Transverse colon (tissue), 4 donors: ENCODE data around the gene HIC2. TPM values are rescaled to one million over a fixed set of nuclear protein-coding genes. Genes with fewer than 3 reads are reported as not detected.

Experiments
- DNase-seq: peaks from one replicate; pipeline ENCODE4 v3.0.0-alpha.2; 2019
- H3K27ac ChIP-seq, 4 donors: fragments of 200-600 bp; sonication (generic); 2 replicates each; pipeline ENCODE4 v1.5.1; 2016 to 2018; ENCODE audit warnings: inconsistent platforms in 4 of 4
- H3K27me3 ChIP-seq: fragments of 200-600 bp; sonication (generic); 2 replicates; pipeline ENCODE4 v1.5.1; 2017; ENCODE audit warnings: inconsistent platforms
- H3K36me3 ChIP-seq, 4 donors: fragments of 200-600 bp; sonication (generic); 2 replicates each; pipeline ENCODE4 v1.5.1; 2017 to 2019; ENCODE audit warnings: inconsistent platforms in 4 of 4
- H3K4me1 ChIP-seq, 4 donors: fragments of 200-600 bp; sonication (generic); 2 replicates each; pipeline ENCODE4 v1.5.1; 2017 to 2020; ENCODE audit warnings: inconsistent platforms in 4 of 4
- H3K4me3 ChIP-seq, 4 donors: fragments of 200-600 bp; sonication (generic); 1 replicate in 1 of 4; 2 replicates in 3 of 4; pipeline versions ENCODE4 v1.5.1 to v1.6.1; 2017 to 2019; ENCODE audit warnings: inconsistent platforms in 4 of 4
- H3K9me3 ChIP-seq, 2 donors: fragments of 200-600 bp; sonication (generic); 2 replicates each; pipeline ENCODE4 v1.5.1; 2017 to 2019; ENCODE audit warnings: inconsistent platforms in 2 of 2
- EP300 ChIP-seq: sonication (generic); formaldehyde crosslinking; IDR thresholded peaks from one replicate; pipeline ENCODE4 v1.6.1; 2017; ENCODE audit warnings: antibody characterized with exemption, low read depth
- POLR2A ChIP-seq: fragments of 450-650 bp; IDR thresholded peaks from one replicate; pipeline ENCODE4 v1.6.1; 2016; ENCODE audit warnings: antibody characterized with exemption, mild to moderate bottlenecking, moderate library complexity
- POLR2AphosphoS5 ChIP-seq, 3 donors: sonication (generic); formaldehyde crosslinking; IDR thresholded peaks; one replicate each; pipeline ENCODE4 v1.6.1; 2016; ENCODE audit warnings: antibody characterized with exemption in 3 of 3
- WGBS, 2 donors: methylation state at CpG; one replicate each; pipeline ENCODE4 v1.1.5; 2018; ENCODE audit warnings: low coverage in 1 of 2; 5-methylcytosine and 5-hydroxymethylcytosine counted together
- in situ Hi-C, 4 donors: fragments of 200-750 bp; cut with MboI; loops; one replicate each; pipeline versions ENCODE4 v1.15.0 to v1.15.1; 2017; ENCODE audit warnings: low sequenced_read_pairs in 3 of 4, low pct_ligation_motif_present in 1 of 4, low pct_unique_long_range_greater_than_20kb in 1 of 4
- intact Hi-C: fragments of 100-400 bp; cut with DNase I; formaldehyde crosslinking; loops from one replicate; pipeline ENCODE4 v1.15.1; 2023; ENCODE audit warnings: low total_unique reads
- total RNA-seq, 4 donors: library from RNA; depleted of rRNA; stranded (reverse); fragments of >200 nt; gene quantifications; one replicate each; pipeline ENCODE4 v1.1.0, GENCODE V29; 2016
- TF ChIP-seq, protein P1 (sequence below), 5 experiments: fragments of 200-600 bp in 3 of 5; fragments of 450-650 bp in 2 of 5; sonication (generic) in 3 of 5; IDR thresholded peaks; 1 replicate in 2 of 5; 2 replicates in 3 of 5; pipeline ENCODE4 v1.5.1; 2016 to 2017; ENCODE audit warnings: antibody characterized with exemption in 5 of 5, inconsistent platforms in 3 of 5, mild to moderate bottlenecking in 2 of 5, moderate library complexity in 1 of 5

HIC2 gene
- total RNA-seq, 4 donors from 2014 or later, result 7.2 to 71.4 (median 9.2) TPM

DNA sequence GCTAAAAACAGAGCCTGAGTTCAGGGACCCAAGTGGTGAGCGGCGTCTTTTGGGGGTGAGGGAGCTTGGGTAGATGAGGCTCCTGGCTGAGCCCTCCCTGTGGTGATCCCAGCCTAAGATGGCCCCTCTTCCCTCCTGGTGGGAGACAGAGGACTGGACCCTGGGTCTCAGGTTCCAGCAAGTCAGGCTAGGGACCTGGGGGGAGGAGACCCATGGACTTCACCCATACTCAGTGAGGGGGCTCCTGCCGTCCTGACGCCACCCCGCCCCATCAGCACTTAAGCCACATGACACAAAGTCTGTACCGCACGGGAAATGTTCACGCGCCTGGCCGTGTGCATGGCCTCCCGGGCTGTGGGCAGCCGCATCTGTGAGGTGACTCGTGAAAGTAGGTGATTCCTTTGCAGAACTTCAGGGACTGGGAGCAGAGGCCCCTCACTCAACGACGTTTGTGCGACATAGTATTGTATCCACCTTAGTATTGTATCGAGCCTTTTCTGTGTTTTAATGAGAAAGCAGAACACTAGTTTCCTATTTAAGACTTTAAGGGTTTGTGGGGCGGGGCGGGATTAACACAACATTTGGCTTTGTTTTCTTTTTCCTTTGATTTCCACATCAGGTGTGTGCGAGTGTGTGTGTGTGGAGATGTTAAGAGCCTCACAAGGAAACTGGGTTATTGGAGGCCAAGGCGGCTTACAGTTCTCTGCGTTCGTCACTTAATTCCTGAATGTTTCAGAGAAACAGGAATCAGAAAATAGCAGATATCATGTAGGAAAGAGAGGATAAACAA is 31.7 kb downstream of the HIC2 start:
- intact Hi-C loops (no loop called here), in situ Hi-C loops (no loop called here)
- WGBS, 2 donors, result 86 to 89% methylated on average over 10 to 23 of the region's 23 CpGs
- no peaks in the 10 kb centered on the region for H3K4me1 ChIP-seq
- TF ChIP-seq POLR2AphosphoS5 (IDR thresholded peaks at IDR 0.05), result no peak
- no peak for TF ChIP-seq POLR2A
- no peak for TF ChIP-seq EP300
- TF ChIP-seq, protein P1, sequence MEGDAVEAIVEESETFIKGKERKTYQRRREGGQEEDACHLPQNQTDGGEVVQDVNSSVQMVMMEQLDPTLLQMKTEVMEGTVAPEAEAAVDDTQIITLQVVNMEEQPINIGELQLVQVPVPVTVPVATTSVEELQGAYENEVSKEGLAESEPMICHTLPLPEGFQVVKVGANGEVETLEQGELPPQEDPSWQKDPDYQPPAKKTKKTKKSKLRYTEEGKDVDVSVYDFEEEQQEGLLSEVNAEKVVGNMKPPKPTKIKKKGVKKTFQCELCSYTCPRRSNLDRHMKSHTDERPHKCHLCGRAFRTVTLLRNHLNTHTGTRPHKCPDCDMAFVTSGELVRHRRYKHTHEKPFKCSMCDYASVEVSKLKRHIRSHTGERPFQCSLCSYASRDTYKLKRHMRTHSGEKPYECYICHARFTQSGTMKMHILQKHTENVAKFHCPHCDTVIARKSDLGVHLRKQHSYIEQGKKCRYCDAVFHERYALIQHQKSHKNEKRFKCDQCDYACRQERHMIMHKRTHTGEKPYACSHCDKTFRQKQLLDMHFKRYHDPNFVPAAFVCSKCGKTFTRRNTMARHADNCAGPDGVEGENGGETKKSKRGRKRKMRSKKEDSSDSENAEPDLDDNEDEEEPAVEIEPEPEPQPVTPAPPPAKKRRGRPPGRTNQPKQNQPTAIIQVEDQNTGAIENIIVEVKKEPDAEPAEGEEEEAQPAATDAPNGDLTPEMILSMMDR (IDR thresholded peaks at IDR 0.05), result no peak
- H3K4me3 ChIP-seq, result no peak overlapping the region
- H3K27ac ChIP-seq, result no peak overlapping the region
- DNase-seq, result no peak
- no peaks in the 10 kb centered on the region for H3K9me3 ChIP-seq
- H3K36me3 ChIP-seq, result peaks cover 0 to 7% (median 4%) of the 10 kb centered on the region in 4 donors
- H3K27me3 ChIP-seq, result no peaks in the 10 kb centered on the region

DNA sequence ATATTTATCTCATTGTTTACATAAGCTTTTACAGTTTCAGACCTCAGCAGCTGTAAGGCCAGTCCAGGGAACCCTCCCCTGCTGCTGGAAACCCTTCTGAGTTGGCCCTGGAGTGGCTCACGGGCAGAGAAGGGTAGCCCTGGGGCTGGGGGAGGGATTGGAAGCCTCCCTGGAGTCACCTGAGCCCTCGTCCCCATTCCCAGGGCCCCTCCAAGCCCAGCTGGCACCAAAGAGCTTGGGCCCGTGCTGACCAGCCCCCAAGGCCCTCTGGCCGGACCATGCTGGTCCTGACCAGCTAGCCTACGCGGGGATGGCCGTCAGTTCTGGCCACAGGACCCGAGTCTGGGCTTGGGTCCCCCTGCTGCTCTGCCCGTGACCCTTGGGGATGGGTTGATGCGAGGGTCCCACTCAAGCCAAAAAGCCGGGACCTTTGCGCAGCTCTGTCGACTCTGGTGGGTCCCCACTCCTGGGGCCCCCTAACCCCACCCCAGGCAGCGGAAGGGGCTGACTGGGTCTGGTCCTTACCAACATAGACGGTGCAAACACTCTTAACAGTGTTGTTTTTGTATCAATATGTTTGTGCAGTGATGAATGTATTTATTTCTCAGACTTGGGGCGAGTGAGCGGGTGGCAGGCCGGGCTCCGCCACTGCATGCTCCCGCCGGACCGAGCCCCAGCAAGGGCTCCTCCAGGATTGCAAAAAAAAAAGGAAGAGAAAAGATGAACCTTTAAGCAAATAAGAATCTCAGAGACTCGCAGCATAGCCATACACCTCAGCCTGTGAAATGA is 32.6 kb downstream of the HIC2 start:
- H3K9me3 ChIP-seq, result no peaks in the 10 kb centered on the region
- no peak overlapping the region for H3K27ac ChIP-seq
- TF ChIP-seq, protein P1 (IDR thresholded peaks at IDR 0.05), result no peak
- TF ChIP-seq EP300 (no peak), POLR2A (no peak), POLR2AphosphoS5 (IDR thresholded peaks at IDR 0.05) (no peak)
- intact Hi-C loops, result no loop called here
- WGBS, 2 donors, result 91 to 95% methylated on average over 3 to 16 of the region's 23 CpGs
- no peaks in the 10 kb centered on the region for H3K27me3 ChIP-seq
- DNase-seq, result no peak
- H3K4me3 ChIP-seq, result no peak overlapping the region
- no peaks in the 10 kb centered on the region for H3K4me1 ChIP-seq
- peaks cover 0 to 7% (median 4%) of the 10 kb centered on the region in 4 donors for H3K36me3 ChIP-seq
- in situ Hi-C loops, result no loop called here

DNA sequence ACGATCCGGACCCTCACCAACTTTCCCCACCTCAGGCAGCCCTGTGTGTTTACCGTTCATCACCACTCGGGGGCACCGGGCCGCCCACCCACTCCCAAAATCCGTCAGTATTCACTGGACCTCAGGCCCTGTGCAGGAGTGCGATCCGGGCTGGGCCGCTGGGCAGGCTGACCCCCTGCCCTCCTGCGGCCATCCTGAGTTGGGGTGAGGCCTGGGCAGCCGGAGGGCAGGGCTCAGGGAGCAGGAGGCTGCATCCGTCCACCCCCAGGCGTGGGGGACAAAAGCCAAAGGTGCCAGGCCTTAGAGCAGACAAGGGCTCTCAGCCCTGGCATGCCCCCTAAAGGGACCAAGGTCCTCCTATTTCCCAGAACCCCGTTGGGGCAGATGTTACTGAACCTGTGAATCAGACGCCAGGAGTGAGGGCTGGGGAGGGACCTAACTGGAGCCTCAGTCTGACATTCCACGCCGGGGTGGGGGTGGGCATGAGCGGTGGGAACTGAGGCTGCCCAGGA is 33.2 kb downstream of the HIC2 start:
- no peak for DNase-seq
- H3K4me3 ChIP-seq, result no peak overlapping the region
- in situ Hi-C loops, result no loop called here
- H3K4me1 ChIP-seq, result no peaks in the 10 kb centered on the region
- peaks cover 0 to 7% (median 2%) of the 10 kb centered on the region in 4 donors for H3K36me3 ChIP-seq
- H3K9me3 ChIP-seq, result no peaks in the 10 kb centered on the region
- WGBS, 2 donors, result 85 to 90% methylated on average over 4 to 19 of the region's 19 CpGs
- TF ChIP-seq EP300, result no peak
- no peak for TF ChIP-seq POLR2AphosphoS5 (IDR thresholded peaks at IDR 0.05)
- TF ChIP-seq, protein P1 (IDR thresholded peaks at IDR 0.05), result no peak
- TF ChIP-seq POLR2A, result no peak
- intact Hi-C loops, result no loop called here
- no peak overlapping the region for H3K27ac ChIP-seq
- no peaks in the 10 kb centered on the region for H3K27me3 ChIP-seq

DNA sequence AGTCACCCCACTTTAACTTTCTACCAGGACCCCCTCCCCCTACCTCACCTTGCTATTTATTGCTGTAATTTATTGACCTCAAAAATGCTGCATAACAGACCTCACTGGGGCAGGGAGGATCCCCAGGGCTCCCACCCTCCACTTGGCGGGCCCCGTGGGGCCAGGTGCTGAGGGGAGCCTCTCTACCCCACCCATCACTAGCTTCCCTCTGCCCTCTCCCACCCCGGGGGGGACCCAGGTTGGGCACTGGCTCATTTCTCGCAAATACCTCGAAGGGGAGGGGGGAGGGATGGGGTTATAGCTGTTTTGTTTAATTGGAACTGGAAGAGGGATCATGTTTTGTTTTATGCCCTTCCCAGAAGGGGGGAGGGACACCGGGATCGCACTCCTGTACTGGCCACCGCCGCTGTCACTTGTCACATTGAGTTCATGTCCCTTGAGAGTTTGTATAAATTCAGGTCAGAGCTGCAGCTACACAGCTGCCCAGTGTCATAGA is 33.7 kb downstream of the HIC2 start:
- in situ Hi-C loops, result no loop called here
- intact Hi-C loops, result no loop called here
- Histone ChIP-seq H3K4me1 (no peaks in the 10 kb centered on the region), H3K27me3 (no peaks in the 10 kb centered on the region), H3K27ac (no peak overlapping the region), H3K36me3 (peaks cover 0 to 5% (median 0%) of the 10 kb centered on the region in 4 donors), H3K4me3 (no peak overlapping the region), H3K9me3 (no peaks in the 10 kb centered on the region)
- 77% methylated on average over 9 of the region's 9 CpGs; no CpG with 5 or more reads in 1 of the 2 donors for WGBS, 2 donors
- no peak for DNase-seq
- TF ChIP-seq POLR2A, result no peak
- no peak for TF ChIP-seq EP300
- TF ChIP-seq, protein P1 (IDR thresholded peaks at IDR 0.05), result no peak
- TF ChIP-seq POLR2AphosphoS5 (IDR thresholded peaks at IDR 0.05), result no peak
